Activated CD8-positive, alpha-beta memory T cell treated with anti-CD3 and anti-CD28 coated beads for 48 hours (primary cell): ENCODE measurements around the gene FLT4.

Experiments used
- DNase-seq, 3 experiments: peaks; one replicate each; pipeline ENCODE4 v3.0.0-alpha.2; 2020; ENCODE audit warnings: low read depth in 2 of 3, low spot score in 2 of 3

The FLT4 gene

GRCh38 chr5:180643191-180643851, 6.1 kb downstream of the FLT4 start:
- no peak for DNase-seq

DNA sequence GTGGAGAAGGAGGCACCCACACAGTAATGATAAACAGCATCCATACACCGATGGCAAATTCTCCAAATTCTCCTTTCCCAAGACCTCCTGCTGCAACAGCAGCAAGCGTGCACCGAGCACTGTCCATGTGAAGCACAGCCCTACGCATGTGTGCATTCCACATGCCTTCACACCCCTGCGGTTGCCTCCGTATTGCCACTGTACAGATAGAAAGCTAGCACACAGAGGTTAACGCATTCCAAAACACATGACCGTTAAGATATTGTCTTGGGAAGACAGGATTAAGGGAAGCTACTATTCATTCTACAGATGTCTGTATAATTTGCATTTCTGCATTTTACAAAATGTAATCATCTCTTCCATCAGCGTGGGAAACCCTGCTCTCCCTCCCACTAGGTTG, 6.6 kb downstream of the FLT4 start:
- no peak for DNase-seq

DNA sequence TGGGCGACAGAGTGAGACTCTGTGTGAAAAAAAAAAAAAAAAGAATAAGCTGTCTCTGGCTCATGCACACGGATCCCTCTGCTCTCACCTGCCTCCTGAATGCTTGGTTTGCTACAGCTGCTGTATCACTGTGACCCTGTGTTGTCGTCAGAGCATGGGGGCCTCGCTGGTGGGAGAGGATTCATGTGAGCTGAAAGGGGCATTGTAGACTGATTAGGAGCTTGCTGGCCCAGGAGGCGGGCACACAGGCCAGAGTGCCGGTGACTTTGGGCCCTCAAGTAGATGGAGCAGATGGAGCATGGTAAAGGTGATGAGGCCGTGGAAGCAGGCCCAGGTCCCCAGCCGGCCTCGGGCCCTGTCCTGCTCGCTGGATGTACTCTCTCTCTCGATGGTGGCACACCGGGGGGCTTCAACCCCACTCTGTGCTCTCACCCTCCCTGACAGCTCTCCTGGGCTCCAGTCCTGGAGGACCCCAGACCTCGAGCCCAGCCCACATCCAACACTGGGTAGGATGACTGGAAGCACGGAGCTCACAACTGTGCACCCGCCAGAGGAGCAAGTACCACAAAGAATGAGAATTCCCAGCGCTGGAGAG, 7.1 kb downstream of the FLT4 start:
- no peak for DNase-seq

DNA sequence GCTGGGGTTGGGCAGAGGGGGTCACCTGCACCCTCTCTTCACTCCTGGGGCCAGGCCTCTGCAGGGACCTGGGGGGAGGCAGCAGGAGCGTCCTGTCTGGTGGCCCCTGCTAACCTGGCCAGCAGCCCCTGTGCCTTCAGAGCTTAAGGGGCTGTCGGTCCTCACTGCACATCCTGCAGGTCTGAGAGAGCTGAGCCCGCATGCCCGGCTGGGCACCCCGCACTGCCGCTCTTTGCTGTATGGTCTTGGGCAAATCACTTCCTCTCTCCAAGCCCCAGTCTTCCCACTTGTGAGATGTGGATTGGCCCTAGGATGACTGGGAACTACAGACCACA, 7.9 kb downstream of the FLT4 start:
- DNase-seq = no peak

DNA sequence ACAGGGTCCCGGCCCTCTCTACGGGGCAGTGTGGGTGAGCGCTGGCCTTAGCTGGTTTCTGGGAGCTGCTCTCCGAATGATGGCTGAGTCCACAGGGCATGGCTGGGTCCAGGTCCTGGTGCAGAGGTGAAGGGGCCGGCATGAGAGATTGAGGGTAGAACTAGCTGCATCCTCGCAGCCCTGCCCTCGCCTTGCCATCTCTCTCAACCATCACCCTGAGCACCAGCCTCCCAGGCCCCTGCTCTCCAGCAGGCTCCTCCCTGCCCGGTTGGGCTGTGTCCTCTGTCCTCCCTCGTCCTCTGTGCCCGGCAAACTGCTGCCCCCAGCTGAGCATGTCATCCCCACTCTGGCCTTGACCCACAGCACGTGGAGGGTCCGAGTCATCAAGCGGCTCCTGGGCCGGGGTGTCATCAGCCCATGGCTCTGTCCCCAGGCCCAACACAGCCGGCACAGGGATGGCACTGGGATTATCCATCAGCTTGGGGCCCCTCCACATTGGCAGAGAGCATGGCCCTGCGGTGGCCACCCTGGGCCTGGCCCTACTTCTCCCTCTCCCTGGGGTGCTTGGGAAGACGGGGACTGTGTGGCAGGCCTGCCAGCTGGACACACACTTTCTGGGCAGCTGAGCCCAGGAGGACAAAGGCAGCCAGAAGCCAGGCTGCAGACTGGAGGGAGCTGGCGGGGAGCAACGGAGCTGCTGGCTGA, 8.4 kb downstream of the FLT4 start:
- DNase-seq = no peak

- DNase-seq = no peak
Observed at GRCh38 chr5:180640611-180640860, 8.9 kb downstream of the FLT4 start.

GRCh38 chr5:180639741-180640610, 9.4 kb downstream of the FLT4 start:
- DNase-seq = no peak

GRCh38 chr5:180639287-180639686, 10.1 kb downstream of the FLT4 start:
- DNase-seq = no peak

GRCh38 chr5:180637962-180638680, 11.3 kb downstream of the FLT4 start:
- DNase-seq = no peak

GRCh38 chr5:180636403-180637075, 12.9 kb downstream of the FLT4 start:
- no peak for DNase-seq

GRCh38 chr5:180636016-180636402, 13.4 kb downstream of the FLT4 start:
- no peak for DNase-seq

DNA sequence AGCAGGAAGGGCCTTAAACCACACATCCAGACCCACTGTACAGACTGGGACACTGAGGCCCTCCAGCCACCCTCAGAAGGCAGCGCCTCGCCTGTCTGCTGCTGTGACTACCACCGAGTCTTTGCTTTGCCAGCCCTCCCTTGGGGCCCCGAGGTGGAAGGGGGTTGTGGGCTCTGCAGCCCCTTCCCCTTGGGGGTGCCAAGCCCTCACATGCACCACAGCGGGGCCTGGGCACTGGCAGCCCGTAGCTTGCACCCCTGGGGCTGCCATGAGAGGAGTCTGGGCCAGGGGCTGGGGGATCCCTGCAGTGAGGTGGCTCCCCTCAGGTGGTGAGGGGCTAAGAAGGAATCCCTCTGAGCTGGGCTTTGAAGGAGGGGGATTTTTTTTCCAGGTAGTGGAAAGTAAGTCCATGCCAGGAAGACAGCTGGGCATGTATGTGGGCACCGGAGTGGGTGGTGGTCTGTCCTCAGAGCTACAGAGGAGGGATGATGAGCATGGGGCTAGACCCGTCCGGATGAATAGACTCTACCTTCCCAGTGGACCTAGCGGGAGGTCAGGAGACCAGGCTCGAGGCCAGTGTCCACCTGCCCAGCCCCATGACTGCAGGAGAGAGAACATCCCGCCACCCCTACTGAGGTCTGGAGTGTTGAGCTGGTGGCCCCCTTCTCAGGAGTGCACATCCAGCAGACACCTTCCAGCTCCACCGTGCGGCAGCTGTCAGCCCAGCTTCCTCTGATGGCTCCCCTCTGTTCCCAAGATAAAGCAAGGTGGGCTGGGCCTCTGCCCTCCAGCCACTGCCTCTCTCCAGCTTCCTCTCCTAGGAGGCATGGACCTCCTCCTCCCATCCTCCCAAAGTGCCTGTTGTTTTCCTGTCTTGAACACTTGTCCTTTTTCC, 15.9 kb downstream of the FLT4 start:
- DNase-seq = no peak

GRCh38 chr5:180632768-180633167, 16.6 kb downstream of the FLT4 start:
- no peak for DNase-seq

DNA sequence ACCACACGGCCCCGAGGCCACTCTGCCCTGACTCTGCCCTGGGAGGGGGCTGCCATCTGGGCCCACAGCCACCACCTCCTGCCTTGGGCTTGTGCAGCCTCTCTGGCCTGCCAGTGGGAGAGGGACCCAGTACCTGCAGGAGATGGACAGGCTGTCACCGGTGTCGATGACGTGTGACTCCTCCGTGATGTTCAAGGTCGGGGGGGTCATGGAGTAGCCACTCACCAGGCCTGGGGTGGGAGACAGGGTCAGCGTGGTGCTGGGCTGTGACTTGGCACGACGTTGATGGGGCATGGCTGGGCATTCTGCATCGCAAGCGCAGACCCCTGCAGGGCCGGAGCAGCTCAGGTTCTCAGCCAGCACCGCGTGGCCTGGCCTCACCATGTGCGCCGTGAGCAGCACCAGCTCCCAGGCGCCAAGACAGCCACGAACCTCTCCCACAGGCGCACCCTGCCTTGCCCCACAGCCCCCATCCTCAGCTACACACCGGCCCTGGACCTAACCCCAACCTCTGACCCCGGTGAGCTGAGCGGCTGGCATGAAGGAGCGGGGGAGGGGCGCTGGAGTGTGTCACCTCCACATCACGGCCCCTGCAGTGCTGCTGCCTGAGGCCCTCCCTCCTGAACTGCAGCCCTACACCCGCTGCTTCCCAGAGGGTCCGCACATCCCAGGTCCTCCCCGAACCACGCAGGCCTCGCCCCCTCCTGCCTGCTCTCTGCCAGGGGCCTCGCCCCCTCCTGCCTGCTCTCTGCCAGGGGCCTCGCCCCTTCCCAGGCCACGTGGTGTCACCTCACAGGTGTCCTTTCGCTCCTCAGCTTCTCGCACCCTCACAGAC, 17.6 kb downstream of the FLT4 start:
- no peak for DNase-seq

DNA sequence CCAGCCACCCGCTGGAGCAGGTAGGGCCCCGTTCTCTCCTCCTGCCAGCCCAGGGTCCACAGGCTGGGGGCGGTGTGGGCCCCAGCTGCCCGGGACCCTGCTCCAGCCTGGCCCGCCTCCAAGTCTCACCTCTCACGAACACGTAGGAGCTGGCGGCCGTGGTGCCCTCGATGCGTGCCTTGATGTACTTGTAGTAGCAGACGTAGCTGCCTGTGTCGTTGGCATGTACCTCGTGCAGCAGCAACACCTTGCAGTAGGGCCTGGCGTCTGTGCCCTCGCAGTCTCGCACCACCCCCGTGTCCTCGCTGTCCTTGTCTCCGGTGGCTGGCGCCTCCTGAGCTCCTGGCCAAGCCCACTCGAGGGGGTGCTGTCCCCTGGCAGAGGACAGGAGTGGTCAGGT, 19.0 kb downstream of the FLT4 start:
- DNase-seq = no peak

GRCh38 chr5:180629831-180630382, 19.5 kb downstream of the FLT4 start:
- no peak for DNase-seq

DNA sequence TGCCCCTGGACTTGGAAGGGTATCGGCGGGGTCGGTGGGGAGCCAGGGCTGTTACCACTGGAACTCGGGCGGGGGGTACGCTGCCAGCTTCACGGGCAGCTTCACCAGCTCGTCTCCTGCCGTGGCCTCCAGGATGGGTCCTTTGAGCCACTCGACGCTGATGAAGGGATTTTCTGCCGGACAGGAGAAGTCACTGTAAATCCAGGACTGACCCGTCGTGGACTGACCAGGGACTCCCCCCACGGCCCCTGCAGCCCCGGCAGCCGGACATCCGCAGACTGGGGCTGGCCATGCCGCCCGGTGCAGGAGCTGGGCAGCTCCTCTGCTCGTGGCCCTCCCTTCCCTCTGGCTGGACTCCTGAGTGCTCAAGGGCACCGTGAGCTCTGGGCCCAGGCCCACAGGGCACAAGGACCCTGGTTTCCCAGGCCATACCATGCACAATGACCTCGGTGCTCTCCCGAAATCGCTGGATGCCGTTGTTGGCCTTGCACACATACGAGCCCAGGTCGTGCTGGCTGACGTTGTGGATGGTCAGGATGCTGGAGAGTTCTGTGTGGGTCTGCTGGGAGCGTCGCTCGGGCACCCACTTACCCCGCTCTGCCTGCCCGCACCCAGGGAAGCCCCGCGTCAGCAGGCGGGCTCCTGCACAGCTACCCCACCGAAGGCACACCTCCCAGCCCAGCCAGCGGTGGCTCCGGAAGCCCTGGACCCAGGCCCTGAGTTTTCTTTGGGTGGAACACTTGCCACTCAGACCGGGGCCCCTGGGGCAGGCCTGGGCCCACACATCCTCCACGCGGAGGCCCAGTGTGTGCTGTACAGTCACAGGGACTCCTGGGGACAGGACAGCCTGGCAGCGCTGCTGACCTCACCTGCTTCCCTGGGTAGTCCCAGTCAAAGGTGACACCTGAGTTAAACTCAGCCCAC, 20.3 kb downstream of the FLT4 start:
- DNase-seq = no peak

DNA sequence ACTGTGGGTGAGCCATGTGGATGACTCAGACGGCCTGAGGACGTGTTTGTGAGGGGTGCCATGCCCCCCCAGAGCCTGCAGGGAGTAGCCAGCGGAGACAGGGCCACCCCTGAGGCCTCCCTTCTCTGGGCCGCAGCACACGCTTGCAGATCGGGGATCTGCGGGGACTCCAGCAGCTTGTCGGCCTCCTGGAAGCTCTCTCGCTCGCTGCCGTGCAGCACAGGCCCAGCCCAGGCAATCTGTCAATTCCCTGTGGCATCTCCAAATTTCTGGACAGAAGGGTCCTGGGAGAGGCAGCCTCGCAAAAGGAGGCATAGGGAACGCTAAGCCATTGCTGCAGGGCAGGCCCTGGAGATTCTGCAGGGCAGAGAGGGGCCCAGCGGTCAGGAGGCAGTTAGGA, 21.2 kb downstream of the FLT4 start:
- DNase-seq = no peak
